Measurements from ENCODE around the gene CDH4. TPM values are rescaled to one million over a fixed set of nuclear protein-coding genes. Genes with fewer than 3 reads are reported as not detected.

CDH4 gene
- total RNA-seq (2012; rRNA removed) (1.6 and 2.2 TPM in 2 replicates), polyA plus RNA-seq (2012; rRNA removed) (3.5 and 3.7 TPM in 2 replicates), Bru-seq, nascent RNA (percentile 45 among the genes with signal in this experiment), BruChase-seq, experiment 1, labeled RNA remaining after a 6-hour chase (percentile 44 among the genes with signal in this experiment), BruChase-seq, experiment 2, labeled RNA remaining after a 2-hour chase (percentile 51 among the genes with signal in this experiment)
- 1.6 and 4.4 TPM in 2 replicates for polyA plus RNA-seq (2012; cell fraction: cytosol; rRNA removed)
- polyA plus RNA-seq (2012; cell fraction: nucleus; rRNA removed; ENCODE audit: low replicate concordance) = 1.8 and 3.5 TPM in 2 replicates
- long read RNA-seq, partial matches to known transcripts = 2 of 8 reads
- long read RNA-seq, other reads (novel, unspliced or antisense) = 6 of 8 reads

- DNase-seq (no peak), ATAC-seq (ENCODE audit: low read depth) (peak; percentile 45)
- H3K18ac ChIP-seq (ENCODE audit: low read depth, low read length) = no peak within 1 kb of the TSS
- H2BK120ac ChIP-seq (ENCODE audit: low read depth, low read length) = no peak within 1 kb of the TSS
- 7% methylated on average over 27 of the region's 78 CpGs; no CpG with 5 or more reads in 1 of the 2 experiments for WGBS, 2 experiments (ENCODE audit: extremely low coverage in 2 of 2, insufficient read length in 1 of 2)
- dilution Hi-C loops (cut with HindIII; ENCODE audit: low sequenced_read_pairs, unreplicated experiment) (no loop called here), in situ Hi-C loops (cut with MboI; ENCODE audit: low sequenced_read_pairs) (loop anchor here (25.0 kb wide), 1 partner anchor 636 kb away; no protein-coding TSS in a partner anchor), intact Hi-C loops (cut with micrococcal nuclease) (loop anchor here (1.0 to 10.0 kb wide), 2 partner anchors 65 to 1197 kb away; no protein-coding TSS in a partner anchor)
- H2AFZ ChIP-seq (replicated peaks; ENCODE audit: low read length, poor library complexity) = peak within 1 kb of the TSS; percentile 87
- H3K27me3 ChIP-seq (ENCODE audit: control insufficient read depth, insufficient read depth, low read length) = peaks cover 34% of the 10 kb centered on the region
- no peaks in the 10 kb centered on the region; the same call in 1 of the 2 replicates for H3K36me3 ChIP-seq (ENCODE audit: control insufficient read depth, insufficient read depth, low read length)
- H3K9ac ChIP-seq (ENCODE audit: low read depth, low read length) = no peak within 1 kb of the TSS
- BruUV-seq (replicated peaks) = no TSS peak
- H3K14ac ChIP-seq (replicated peaks; ENCODE audit: low read depth, low read length) = no peak within 1 kb of the TSS
- peaks cover 6% of the 10 kb centered on the region; the same call in 1 of the 2 replicates for H3K4me1 ChIP-seq (ENCODE audit: control insufficient read depth, insufficient read depth, low read length)
- no peaks in the 10 kb centered on the region for H3K9me1 ChIP-seq (ENCODE audit: insufficient read depth, low read length)
- peaks cover 0 to 6% of the 10 kb centered on the region in 2 experiments; a peak in 1 of 4 replicates for H3K79me1 ChIP-seq (ENCODE audit: low read depth in 1 of 2, low read length in 2 of 2)
- H4K91ac ChIP-seq (ENCODE audit: insufficient read depth, low read depth, low read length) = no peak within 1 kb of the TSS
- H3K4me3 ChIP-seq (ENCODE audit: insufficient read depth, low read depth, low read length) = peak within 1 kb of the TSS; percentile 55
- H4K5ac ChIP-seq (ENCODE audit: low read depth, low read length) = no peak within 1 kb of the TSS
- H3K23ac ChIP-seq (ENCODE audit: low read depth, low read length) = no peak within 1 kb of the TSS
- peak within 1 kb of the TSS; percentile 67 for H3K4me2 ChIP-seq (ENCODE audit: low read depth, low read length)
- ChIA-PET CTCF (interaction anchor here (0.5 to 1.9 kb wide), 3 partner anchors 11 to 1545 kb away, joined by 3 to 5 read pairs (median 3); partner anchors contain the start of gene MRGBP), POLR2A (ENCODE audit: unreplicated experiment) (no interaction called here)
- no peak within 1 kb of the TSS for H3K4ac ChIP-seq (ENCODE audit: low read depth, low read length)
- no peak within 1 kb of the TSS for H2AK5ac ChIP-seq (ENCODE audit: low read depth, low read length)
- H3K56ac ChIP-seq (ENCODE audit: extremely low read depth, insufficient read depth, low read length) = no peak within 1 kb of the TSS
- H3K27ac ChIP-seq (ENCODE audit: insufficient read depth, low read length) = no peak within 1 kb of the TSS; the same call in 1 of the 2 replicates
- H2BK5ac ChIP-seq (ENCODE audit: low read depth, low read length, poor library complexity, severe bottlenecking) = no peak within 1 kb of the TSS
- H3K9me3 ChIP-seq (ENCODE audit: control insufficient read depth, insufficient read depth, low read length) = no peaks in the 10 kb centered on the region
- no peak within 1 kb of the TSS for H2BK15ac ChIP-seq (ENCODE audit: low read depth, low read length)
- no peak within 1 kb of the TSS for H4K8ac ChIP-seq (ENCODE audit: low read depth in 2 of 2, low read length in 2 of 2)
- no peak within 1 kb of the TSS for H2BK20ac ChIP-seq (ENCODE audit: low read depth, low read length)
- peak within 1 kb of the TSS; percentile 25 for H2AK9ac ChIP-seq (replicated peaks; ENCODE audit: low read depth, low read length, poor library complexity)
- no peaks in the 10 kb centered on the region for H4K20me1 ChIP-seq (ENCODE audit: insufficient read depth, low read length)
- TF ChIP-seq RAD21 (IDR thresholded peaks at IDR 0.05; ENCODE audit: low read length) (no peak), POLR2A (IDR thresholded peaks at IDR 0.05; ENCODE audit: low read depth, low read length) (no peak), SMC3 (IDR thresholded peaks at IDR 0.05; ENCODE audit: low read depth, low read length) (no peak), CEBPB (IDR thresholded peaks at IDR 0.05; ENCODE audit: low read depth, low read length) (no peak), BHLHE40 (IDR thresholded peaks at IDR 0.05; ENCODE audit: low read depth, low read length) (no peak), RFX5 (IDR thresholded peaks at IDR 0.05; ENCODE audit: low read depth, low read length) (no peak), FOS (IDR thresholded peaks at IDR 0.05; ENCODE audit: low read depth, low read length) (no peak), MAZ (IDR thresholded peaks at IDR 0.05; ENCODE audit: borderline replicate concordance, low read depth, low read length) (no peak), RCOR1 (IDR thresholded peaks at IDR 0.05; ENCODE audit: insufficient replicate concordance, low read length) (no peak), NFE2L2 (IDR thresholded peaks at IDR 0.05; ENCODE audit: low read depth, low read length) (no peak), ELK1 (IDR thresholded peaks at IDR 0.05; ENCODE audit: borderline replicate concordance, low read depth, low read length) (no peak), MAFK (IDR thresholded peaks at IDR 0.05; ENCODE audit: low read depth, low read length) (no peak), CHD1 (IDR thresholded peaks at IDR 0.05; ENCODE audit: low read depth, low read length) (no peak), CTCF (conservative IDR thresholded peaks at IDR 0.05; ENCODE audit: low read depth, low read length) (no peak)
Observed at GRCh38 chr20:61251529-61252393, at the start of gene CDH4. CDH4 (plus strand) TSS chr20:61252261.

All from IMR-90 (cell line).